GM12878 (cell line): ENCODE data around the gene CALN1. TPM values are rescaled to one million over a fixed set of nuclear protein-coding genes. Genes with fewer than 3 reads are reported as not detected.

Source experiments
- ATAC-seq: fragments of 200-7000 bp; cut with Tn5 transposase; 3 replicates; pipeline ENCODE4 v1.9.1; 2020; ENCODE audit warnings: mild to moderate bottlenecking, moderate library complexity
- BruUV-seq: library from RNA; stranded (reverse); fragments of 400-500 nt; replicated peaks from 2 replicates; lab custom pipeline; 2021; lab: Mats Ljungman, UMichigan
- CTCF ChIA-PET: fragments of 300-600 bp; sonication (Branson Sonifier 250); formaldehyde crosslinking; extraction: SDS; loops from one replicate; lab custom pipeline; 2021; ENCODE audit warnings: inconsistent platforms; lab: Yijun Ruan, JAX
- POLR2A ChIA-PET: fragments of 350-600 bp; formaldehyde crosslinking; extraction: SDS; loops from one replicate; lab custom pipeline; 2021; ENCODE audit warnings: inconsistent platforms; lab: Charles Lee
- RAD21 ChIA-PET: fragments of 300-600 bp; sonication (Branson Sonifier 250); formaldehyde crosslinking; loops from one replicate; lab custom pipeline; 2023; ENCODE audit warnings: antibody characterized with exemption; ENCODE audit not compliant: unreplicated experiment; lab: Charles Lee
- SMC1A ChIA-PET: fragments of 300-600 bp; sonication (Branson Sonifier 250); formaldehyde crosslinking; loops from one replicate; lab custom pipeline; 2023; ENCODE audit not compliant: unreplicated experiment, uncharacterized antibody; lab: Charles Lee
- DNase-seq: peaks from one replicate; pipeline ENCODE4 v3.0.0-alpha.2; 2011; ENCODE audit warnings: low read depth, low spot score
- FAIRE-seq: peaks from 3 replicates; lab custom pipeline; 2011; peaks lifted over from hg19 to GRCh38; lab: Jason Lieb, UNC
- H2AFZ ChIP-seq: 2 replicates; pipeline ENCODE4 v1.6.0; 2011; ENCODE audit warnings: low read depth, low read length, control low read depth; ENCODE audit not compliant: control insufficient read depth
- H3K27ac ChIP-seq: 2 replicates; pipeline ENCODE4 v1.5.1; 2011; ENCODE audit warnings: control low read depth; ENCODE audit not compliant: control insufficient read depth, insufficient read depth
- H3K27me3 ChIP-seq, 2 experiments: replicated peaks in 1 of 2; 2 replicates each; pipeline versions ENCODE4 v1.6.0 to v1.6.1; 2011; ENCODE audit warnings: low read length in 1 of 2; ENCODE audit not compliant: control insufficient read depth in 2 of 2, insufficient read depth in 2 of 2
- H3K36me3 ChIP-seq, 2 experiments: 2 replicates each; pipeline ENCODE4 v1.5.1; 2011; ENCODE audit warnings: low read length in 1 of 2; ENCODE audit not compliant: control insufficient read depth in 2 of 2, insufficient read depth in 2 of 2
- H3K4me1 ChIP-seq: 2 replicates; pipeline ENCODE4 v1.6.1; 2011; ENCODE audit warnings: mild to moderate bottlenecking, low read length, moderate library complexity, mixed read lengths; ENCODE audit not compliant: control insufficient read depth, insufficient read depth
- H3K4me2 ChIP-seq: 2 replicates; pipeline ENCODE4 v1.6.0; 2011; ENCODE audit warnings: control low read depth; ENCODE audit not compliant: control insufficient read depth, insufficient read depth
- H3K4me3 ChIP-seq: fragments of 200-600 bp; sonication (generic); 2 replicates; pipeline ENCODE4 v1.5.1; 2016
- H3K79me2 ChIP-seq: 2 replicates; pipeline ENCODE4 v1.6.0; 2011; ENCODE audit warnings: low read length; ENCODE audit not compliant: control insufficient read depth, insufficient read depth
- H3K9ac ChIP-seq: 2 replicates; pipeline ENCODE4 v1.8.0; 2011; ENCODE audit warnings: low read length, control low read depth, mixed read lengths; ENCODE audit not compliant: control insufficient read depth, insufficient read depth
- H3K9me3 ChIP-seq: replicated peaks from 3 replicates; pipeline ENCODE4 v1.5.1; 2011; ENCODE audit warnings: mild to moderate bottlenecking, low read length; ENCODE audit not compliant: control insufficient read depth, insufficient read depth
- H4K20me1 ChIP-seq: 2 replicates; pipeline ENCODE4 v1.6.0; 2011; ENCODE audit not compliant: control insufficient read depth, insufficient read depth
- EED ChIP-seq: sonication (generic); IDR thresholded peaks from 2 replicates; pipeline ENCODE4 v1.6.1; 2016; ENCODE audit warnings: antibody characterized with exemption, low read depth
- FOXK2 ChIP-seq: fragments of 450-650 bp; IDR thresholded peaks from 2 replicates; pipeline ENCODE4 v1.6.1; 2017; ENCODE audit warnings: mild to moderate bottlenecking, moderate library complexity
- HDAC6 ChIP-seq: fragments of 200-600 bp; sonication (generic); IDR thresholded peaks from one replicate; pipeline ENCODE4 v1.8.0; 2017; ENCODE audit warnings: antibody characterized with exemption; ENCODE audit not compliant: unreplicated experiment
- IKZF1 ChIP-seq: fragments of 450-650 bp; conservative IDR thresholded peaks from 2 replicates; pipeline ENCODE4 v1.6.1; 2017; ENCODE audit warnings: antibody characterized with exemption, mild to moderate bottlenecking
- MYC ChIP-seq: IDR thresholded peaks from 2 replicates; pipeline ENCODE4 v1.6.1; 2011; ENCODE audit warnings: mild to moderate bottlenecking, low read length, moderate library complexity, inconsistent platforms; ENCODE audit not compliant: insufficient read depth, insufficient replicate concordance, insufficient read length, severe bottlenecking
- PAX8 ChIP-seq: fragments of 450-650 bp; IDR thresholded peaks from 2 replicates; pipeline ENCODE4 v1.6.1; 2017; ENCODE audit warnings: mild to moderate bottlenecking, moderate library complexity
- PKNOX1 ChIP-seq: fragments of 450-650 bp; IDR thresholded peaks from 2 replicates; pipeline ENCODE4 v1.6.1; 2016; ENCODE audit warnings: mild to moderate bottlenecking
- PML ChIP-seq: IDR thresholded peaks from 2 replicates; pipeline ENCODE4 v1.6.1; 2012; ENCODE audit warnings: low read length, inconsistent platforms
- SIN3A ChIP-seq: IDR thresholded peaks from 2 replicates; pipeline ENCODE4 v1.6.1; 2012; ENCODE audit warnings: low read depth, low read length, improper control_type of control experiment
- SIX5 ChIP-seq: IDR thresholded peaks from 2 replicates; pipeline ENCODE4 v1.6.1; 2011; ENCODE audit warnings: mild to moderate bottlenecking, low read depth, low read length, moderate library complexity; ENCODE audit not compliant: severe bottlenecking
- ZNF384 ChIP-seq: IDR thresholded peaks from 2 replicates; pipeline ENCODE4 v1.6.1; 2012; ENCODE audit warnings: low read depth, mild to moderate bottlenecking, low read length, improper control_type of control experiment, borderline replicate concordance
- ZNF622 ChIP-seq: fragments of 450-650 bp; IDR thresholded peaks from 2 replicates; pipeline ENCODE4 v1.6.1; 2017; ENCODE audit warnings: mild to moderate bottlenecking, inconsistent platforms
- WGBS: methylation state at CpG from one replicate; pipeline ENCODE4 v1.1.6; 2016; ENCODE audit warnings: low lambda C conversion rate; ENCODE audit not compliant: insufficient replicate concordance, insufficient coverage; ENCODE audit errors: missing lambda C conversion rate; 5-methylcytosine and 5-hydroxymethylcytosine counted together
- in situ Hi-C: fragments of 300-500 bp; cut with MboI; formaldehyde crosslinking; loops from 9 replicates; pipeline ENCODE4 v1.14.3; 2018; ENCODE audit warnings: mixed read lengths
- intact Hi-C: fragments of 100-400 bp; cut with micrococcal nuclease; formaldehyde crosslinking; loops from one replicate; pipeline ENCODE4 v1.14.2; 2022; ENCODE audit not compliant: unreplicated experiment
- polyA plus RNA-seq, 11 experiments: library from polyadenylated mRNA; depleted of rRNA in 4 of 11; unstranded in 6 of 11; stranded (reverse) in 5 of 11; fragments of >200 nt; fragmentation: Nextera tagmentation in 4 of 11; fragmentation: Illumina TruSeq in 1 of 11; extraction: Ambion mirVana in 4 of 11; extraction: Trizol in 1 of 11; gene quantifications; 1 replicate in 1 of 11; 2 replicates in 10 of 11; pipeline versions ENCODE4 v1.2.1 to v1.2.3, GENCODE V29; 2011 to 2016; ENCODE audit warnings: inconsistent platforms in 2 of 11, missing spikeins in 2 of 11, low read depth in 1 of 11
- total RNA-seq, 4 experiments: library from RNA; depleted of rRNA in 3 of 4; stranded (reverse); fragments of >200 nt in 3 of 4; fragmentation: Illumina TruSeq in 1 of 4; extraction: Trizol in 1 of 4; gene quantifications; 2 replicates each; pipeline versions ENCODE4 v1.2.1 to v1.2.3, GENCODE V29; 2013 to 2021

The CALN1 gene
- total and polyA plus RNA-seq, 10 of the 15 experiments (the other 5 are each of a cell fraction or from before 2014, with no cell fraction given): 0.48 to 15.3 (median 1.6) TPM

GRCh38 chr7:72223351-72223750 lies 188.8 kb downstream of the CALN1 start:
- H3K4me3 ChIP-seq: no peak overlapping the region
- no peaks in the 10 kb centered on the region for H3K4me1 ChIP-seq
- POLR2A ChIA-PET: no interaction called here
- no peak overlapping the region for H3K4me2 ChIP-seq
- no peaks in the 10 kb centered on the region for H3K36me3 ChIP-seq
- 2% methylated on average over 2 of the region's 2 CpGs for WGBS
- no peak overlapping the region for H2AFZ ChIP-seq
- TF ChIP-seq PKNOX1 (no peak), ZNF622 (no peak), IKZF1 (no peak), SIN3A (no peak), EED (no peak), SIX5 (no peak), PAX8 (no peak), FOXK2 (no peak), HDAC6 (no peak)
- intact Hi-C loops (no loop called here), in situ Hi-C loops (no loop called here)
- DNase-seq: no peak
- no peak overlapping the region for H3K9ac ChIP-seq
- no peak for ATAC-seq
- H3K27me3 ChIP-seq: no peaks in the 10 kb centered on the region
- no peaks in the 10 kb centered on the region for H3K79me2 ChIP-seq
- no TSS peak for BruUV-seq
- SMC1A ChIA-PET: no interaction called here
- no peaks in the 10 kb centered on the region for H4K20me1 ChIP-seq
- no peaks in the 10 kb centered on the region; the same call in 2 of the 3 replicates for H3K9me3 ChIP-seq
- CTCF ChIA-PET: no interaction called here
- FAIRE-seq: no peak
- RAD21 ChIA-PET: no interaction called here
- no peak overlapping the region for H3K27ac ChIP-seq

- no peak overlapping the region for H2AFZ ChIP-seq
- ChIA-PET RAD21 (no interaction called here), POLR2A (no interaction called here), SMC1A (no interaction called here)
- no peak overlapping the region for H3K4me3 ChIP-seq
- H3K4me2 ChIP-seq: no peak overlapping the region
- no peak for DNase-seq
- H3K27ac ChIP-seq: no peak overlapping the region
- ATAC-seq: no peak
- no peak for TF ChIP-seq PML
- TF ChIP-seq ZNF384: no peak
- no peak for TF ChIP-seq MYC
- TF ChIP-seq, all 136 proteins: peak for 0
- no peak overlapping the region for H3K9ac ChIP-seq
- no peaks in the 10 kb centered on the region; the same call in 2 of the 3 replicates for H3K9me3 ChIP-seq
- H3K4me1 ChIP-seq: no peaks in the 10 kb centered on the region
- no peaks in the 10 kb centered on the region for H3K36me3 ChIP-seq
- in situ Hi-C loops: no loop called here
- intact Hi-C loops: no loop called here
- FAIRE-seq: no peak
- WGBS: 45% methylated on average over 5 of the region's 5 CpGs
- BruUV-seq: no TSS peak
- no peaks in the 10 kb centered on the region for H3K27me3 ChIP-seq
- CTCF ChIA-PET: no interaction called here
- H4K20me1 ChIP-seq: no peaks in the 10 kb centered on the region
- no peaks in the 10 kb centered on the region for H3K79me2 ChIP-seq
Measured at GRCh38 chr7:72222136-72222535, 190.0 kb downstream of the CALN1 start.
